ENCODE data around the gene DPT.

The DPT gene

GRCh38 chr1:168739908-168740307, 10.9 kb upstream of the DPT start:
- no peak for DNase-seq
- H3K27me3 ChIP-seq (replicated peaks; ENCODE audit: insufficient read depth, low read length) = no peaks in the 10 kb centered on the region
- H3K36me3 ChIP-seq (replicated peaks; ENCODE audit: insufficient read depth, low read length) = no peaks in the 10 kb centered on the region
- H2AFZ ChIP-seq (ENCODE audit: low read length) = no peak overlapping the region
- H3K4me3 ChIP-seq (ENCODE audit: low read length) = no peak overlapping the region
- no peaks in the 10 kb centered on the region for H3F3A ChIP-seq (ENCODE audit: insufficient read depth, low read length)
- H3K9me3 ChIP-seq (replicated peaks; ENCODE audit: insufficient read depth, low read length) = no peaks in the 10 kb centered on the region
- no peaks in the 10 kb centered on the region for H3K9me2 ChIP-seq (replicated peaks; ENCODE audit: insufficient read depth, low read length)
- no peak for TF ChIP-seq EZH2 (optimal IDR thresholded peaks at IDR 0.05; ENCODE audit: low read depth, low read length)
- TF ChIP-seq CTCF (IDR thresholded peaks at IDR 0.05; ENCODE audit: low read length) = no peak
- no peak for TF ChIP-seq EZH2phosphoT487 (IDR thresholded peaks at IDR 0.05; ENCODE audit: low read length)
- H4K20me1 ChIP-seq (ENCODE audit: insufficient read depth, low read length) = no peaks in the 10 kb centered on the region
- H3K79me2 ChIP-seq (ENCODE audit: low read length) = no peaks in the 10 kb centered on the region
- H3K4me2 ChIP-seq (ENCODE audit: low read depth, low read length) = no peak overlapping the region
- no peak overlapping the region for H3K9ac ChIP-seq (ENCODE audit: low read length)
- no peaks in the 10 kb centered on the region for H3K4me1 ChIP-seq (ENCODE audit: low read length)
- no peak overlapping the region for H3K27ac ChIP-seq (ENCODE audit: low read length)

GRCh38 chr1:168736520-168736919, 7.5 kb upstream of the DPT start:
- H3K36me3 ChIP-seq (replicated peaks; ENCODE audit: insufficient read depth, low read length) = no peaks in the 10 kb centered on the region
- H3K9ac ChIP-seq (ENCODE audit: low read length) = no peak overlapping the region
- H3K9me2 ChIP-seq (replicated peaks; ENCODE audit: insufficient read depth, low read length) = no peaks in the 10 kb centered on the region
- H3F3A ChIP-seq (ENCODE audit: insufficient read depth, low read length) = no peaks in the 10 kb centered on the region
- no peak overlapping the region for H3K27ac ChIP-seq (ENCODE audit: low read length)
- no peaks in the 10 kb centered on the region for H3K27me3 ChIP-seq (replicated peaks; ENCODE audit: insufficient read depth, low read length)
- H3K4me3 ChIP-seq (ENCODE audit: low read length) = no peak overlapping the region
- DNase-seq = no peak
- H2AFZ ChIP-seq (ENCODE audit: low read length) = no peak overlapping the region
- TF ChIP-seq EZH2phosphoT487 (IDR thresholded peaks at IDR 0.05; ENCODE audit: low read length) (no peak), EZH2 (optimal IDR thresholded peaks at IDR 0.05; ENCODE audit: low read depth, low read length) (no peak), CTCF (IDR thresholded peaks at IDR 0.05; ENCODE audit: low read length) (no peak)
- H4K20me1 ChIP-seq (ENCODE audit: insufficient read depth, low read length) = no peaks in the 10 kb centered on the region
- no peaks in the 10 kb centered on the region for H3K79me2 ChIP-seq (ENCODE audit: low read length)
- no peak overlapping the region for H3K4me2 ChIP-seq (ENCODE audit: low read depth, low read length)
- H3K4me1 ChIP-seq (ENCODE audit: low read length) = no peaks in the 10 kb centered on the region
- no peaks in the 10 kb centered on the region for H3K9me3 ChIP-seq (replicated peaks; ENCODE audit: insufficient read depth, low read length)

GRCh38 chr1:168735974-168736373, 7.0 kb upstream of the DPT start:
- H3K4me3 ChIP-seq (ENCODE audit: low read length) = no peak overlapping the region
- DNase-seq = no peak
- no peak overlapping the region for H3K27ac ChIP-seq (ENCODE audit: low read length)
- no peak overlapping the region for H2AFZ ChIP-seq (ENCODE audit: low read length)
- H4K20me1 ChIP-seq (ENCODE audit: insufficient read depth, low read length) = no peaks in the 10 kb centered on the region
- H3K4me1 ChIP-seq (ENCODE audit: low read length) = no peaks in the 10 kb centered on the region
- H3K9ac ChIP-seq (ENCODE audit: low read length) = no peak overlapping the region
- TF ChIP-seq EZH2phosphoT487 (IDR thresholded peaks at IDR 0.05; ENCODE audit: low read length) = no peak
- TF ChIP-seq CTCF (IDR thresholded peaks at IDR 0.05; ENCODE audit: low read length) = no peak
- TF ChIP-seq EZH2 (optimal IDR thresholded peaks at IDR 0.05; ENCODE audit: low read depth, low read length) = no peak
- H3K9me3 ChIP-seq (replicated peaks; ENCODE audit: insufficient read depth, low read length) = no peaks in the 10 kb centered on the region
- H3K9me2 ChIP-seq (replicated peaks; ENCODE audit: insufficient read depth, low read length) = no peaks in the 10 kb centered on the region
- H3K4me2 ChIP-seq (ENCODE audit: low read depth, low read length) = no peak overlapping the region
- no peaks in the 10 kb centered on the region for H3K27me3 ChIP-seq (replicated peaks; ENCODE audit: insufficient read depth, low read length)
- H3K36me3 ChIP-seq (replicated peaks; ENCODE audit: insufficient read depth, low read length) = no peaks in the 10 kb centered on the region
- no peaks in the 10 kb centered on the region for H3K79me2 ChIP-seq (ENCODE audit: low read length)
- H3F3A ChIP-seq (ENCODE audit: insufficient read depth, low read length) = no peaks in the 10 kb centered on the region

Data from MM.1S (cell line).